Nucleus accumbens (tissue), 56 donors: Measurements from ENCODE around the gene DIPK1B.
"Not testable (repeated sequence)": the region's sequence is repeated elsewhere in the genome, so short reads cannot be mapped to it uniquely, and the experiment has no call there.

Experiments
- DNase-seq, 56 donors: peaks; one replicate each; lab custom pipeline; 2025; lab: John Stamatoyannopoulos, UW

Gene DIPK1B

DNA sequence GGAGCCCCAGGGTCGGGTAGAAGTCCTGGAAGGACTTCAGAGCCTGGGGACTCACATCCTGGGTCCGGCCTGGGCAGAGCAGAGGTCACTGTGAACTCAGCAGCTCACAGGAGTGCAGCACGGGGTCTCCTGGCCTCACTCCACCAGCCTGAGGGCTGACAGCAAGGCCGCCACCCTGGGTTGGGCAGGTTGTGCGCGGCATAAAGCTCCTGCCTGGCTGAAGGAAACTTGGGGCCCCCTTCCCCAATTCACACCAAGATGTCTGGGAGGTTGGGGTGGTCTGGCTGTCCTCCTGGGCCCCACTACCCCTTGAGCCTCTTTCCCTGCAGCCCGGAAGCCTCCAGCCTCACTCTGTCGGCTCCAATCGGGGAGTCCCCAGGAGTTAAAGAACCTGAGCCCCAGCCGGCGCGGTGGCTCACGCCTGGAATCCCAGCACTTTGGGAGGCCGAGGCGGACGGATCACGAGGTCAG lies 49.9 kb downstream of the DIPK1B start:
- DNase-seq: no peak

- DNase-seq: no peak
Measured at GRCh38 chr9:136762915-136763648, 50.7 kb downstream of the DIPK1B start.

DNA sequence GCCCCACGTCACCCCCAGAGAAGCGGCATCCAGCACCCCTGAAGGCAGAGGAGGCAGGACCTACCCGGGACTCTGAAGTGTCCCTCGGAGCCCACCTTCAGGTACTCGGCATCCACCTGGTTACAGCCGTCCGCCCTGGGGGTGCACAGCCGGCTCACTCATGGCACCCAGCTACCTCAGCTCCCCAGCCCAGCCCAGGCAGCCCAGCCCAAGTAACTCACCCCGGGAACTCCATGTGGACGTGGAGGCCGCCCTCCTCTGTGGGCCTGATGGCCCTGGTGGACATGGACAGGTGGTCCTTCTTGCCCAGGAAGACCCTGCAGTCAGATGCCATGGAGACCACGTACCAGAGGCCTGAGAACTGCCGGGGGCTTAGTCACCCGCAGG lies 51.3 kb downstream of the DIPK1B start:
- no peak for DNase-seq

GRCh38 chr9:136764301-136764891 lies 52.0 kb downstream of the DIPK1B start, which contains the start of gene LCN15:
LCN15 (minus strand) TSS chr9:136764518; CDS start chr9:136764488, 30 bp downstream.
- DNase-seq: no peak

- DNase-seq: no peak
Measured at GRCh38 chr9:136765041-136765440, 52.7 kb downstream of the DIPK1B start.

- not testable (repeated sequence) for DNase-seq
Measured at GRCh38 chr9:136765745-136766409, 53.5 kb downstream of the DIPK1B start.

DNA sequence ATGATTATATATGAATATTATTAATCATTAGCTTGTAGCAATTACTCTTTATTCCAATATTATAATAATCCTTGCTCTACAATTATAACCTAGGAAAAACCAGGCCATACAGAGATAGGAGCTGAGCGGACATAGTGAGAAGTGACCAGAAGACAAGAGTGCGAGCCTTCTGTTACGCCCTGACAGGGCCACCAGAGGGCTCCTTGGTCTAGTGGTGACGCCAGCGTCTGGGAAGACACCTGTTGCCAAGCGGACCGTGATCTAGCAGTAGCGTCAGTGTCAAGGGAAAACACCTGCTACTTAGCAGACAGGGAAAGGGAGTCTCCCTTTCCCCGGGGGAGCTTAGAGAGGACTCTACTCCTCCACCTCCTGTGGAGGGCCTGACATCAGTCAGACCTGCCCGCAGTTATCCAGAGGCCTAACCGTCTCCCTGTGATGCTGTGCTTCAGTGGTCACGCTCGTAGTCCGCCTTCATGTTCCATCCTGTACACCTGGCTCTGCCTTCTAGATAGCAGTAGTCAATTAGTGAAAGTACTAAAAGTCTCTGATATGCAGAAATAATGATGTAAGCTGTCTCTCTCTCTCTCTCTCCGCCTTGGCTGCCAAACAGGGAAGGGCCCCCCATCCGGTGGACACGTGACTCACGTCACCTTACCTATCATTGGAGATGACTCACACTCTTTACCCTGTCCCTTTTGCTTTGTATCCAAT lies 54.2 kb downstream of the DIPK1B start:
- DNase-seq: peak in 26 of 56 donors; percentile 7 to 59 (median 28)

DNA sequence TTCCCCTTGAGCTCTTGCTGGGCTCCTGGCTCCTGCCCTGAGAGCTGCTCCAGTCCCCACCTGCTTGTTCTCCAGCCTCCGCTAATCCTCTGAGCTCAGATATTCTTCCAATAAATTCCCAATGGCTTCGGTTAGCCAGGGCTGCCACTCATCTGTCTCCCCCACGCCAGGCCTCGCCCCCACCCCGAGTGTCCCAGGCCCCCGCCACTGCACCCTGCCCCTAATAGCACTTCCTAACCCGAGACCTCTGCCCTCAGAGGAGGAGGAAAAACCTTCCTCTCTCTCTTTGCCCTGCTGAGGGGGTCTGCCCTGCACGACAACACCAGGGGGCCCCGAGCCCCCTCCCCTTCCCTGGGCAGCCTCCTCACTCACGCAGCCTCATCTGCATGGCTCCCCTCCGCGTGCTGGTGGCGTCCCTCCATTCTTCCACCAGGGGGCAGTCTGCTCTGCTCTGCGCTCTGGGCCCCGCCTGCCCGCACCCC lies 57.4 kb downstream of the DIPK1B start:
- DNase-seq: peak in 11 of 56 donors; percentile 5 to 53 (median 17)

DNA sequence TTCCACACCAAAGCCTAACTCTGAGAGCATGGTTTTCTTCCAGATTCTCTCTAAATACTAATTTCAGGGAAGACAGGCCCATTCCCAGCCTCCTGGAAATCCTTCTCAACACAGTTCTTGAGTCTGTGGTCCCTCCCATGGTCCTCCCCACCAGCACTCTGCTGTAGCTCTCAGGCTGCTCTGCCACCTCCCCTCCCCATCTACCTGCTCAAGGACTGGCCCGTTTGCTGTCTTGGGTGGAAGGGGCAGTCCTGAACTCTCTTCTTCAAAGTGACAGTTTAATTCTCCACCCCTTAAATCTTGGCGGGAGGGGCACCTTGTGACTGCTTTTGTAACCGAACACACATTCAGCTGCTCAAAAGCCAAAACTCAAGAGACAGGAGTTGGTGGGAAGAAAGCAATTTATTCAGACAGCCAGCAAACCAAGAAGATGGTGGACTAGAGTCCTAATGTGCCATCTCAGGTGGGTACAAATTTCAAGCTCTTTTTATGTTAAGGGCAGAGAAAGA lies 59.6 kb downstream of the DIPK1B start:
- no peak for DNase-seq

DNA sequence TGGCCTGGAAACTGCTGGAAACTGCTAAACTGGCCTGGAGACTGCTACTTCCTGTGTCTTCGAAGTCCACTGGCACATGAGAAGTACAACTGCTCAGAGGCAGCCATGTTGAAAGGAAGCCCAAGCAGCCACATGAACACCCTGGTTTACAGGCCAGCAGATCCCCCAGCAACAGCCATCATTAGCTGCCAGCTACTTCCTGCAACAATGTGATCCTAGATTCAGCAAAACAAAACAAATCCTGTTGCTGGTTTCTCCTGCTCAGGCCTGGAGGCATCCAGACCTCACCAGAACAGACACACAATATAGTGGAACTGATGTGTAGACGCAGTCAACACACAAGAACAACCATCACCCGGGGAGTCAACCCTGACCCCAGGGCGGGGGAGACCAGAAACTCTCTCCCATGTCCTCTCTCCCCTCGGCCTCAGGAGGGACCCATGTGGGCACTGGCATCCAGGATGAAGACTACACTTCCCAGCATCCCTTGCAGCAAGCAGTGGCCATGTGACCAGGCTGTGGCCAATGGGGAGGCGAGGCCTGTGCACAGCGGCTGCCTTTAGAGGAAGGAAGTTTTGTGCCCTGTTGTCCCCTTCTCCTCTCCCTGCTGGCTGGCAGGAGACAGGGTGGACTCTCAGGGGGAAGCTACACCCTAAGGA lies 61.1 kb downstream of the DIPK1B start:
- DNase-seq: peak in 7 of 56 donors; percentile 11 to 44 (median 25)
